Smooth muscle cell (in vitro differentiated cells): ENCODE data around the gene RUNX1. TPM values are rescaled to one million over a fixed set of nuclear protein-coding genes. Genes with fewer than 3 reads are reported as not detected.
A peak's percentile ranks its signal among the peaks of the same experiment; 100 is the strongest.

Experiments
- DNase-seq: peaks from one replicate; lab custom pipeline; 2025; ENCODE audit not compliant: unreplicated experiment; lab: John Stamatoyannopoulos, UW
- H2AFZ ChIP-seq: fragments of 200-600 bp; sonication (generic); 2 replicates; pipeline ENCODE4 v1.6.0; 2016; ENCODE audit warnings: antibody characterized with exemption, low read depth, mild to moderate bottlenecking
- H3F3A ChIP-seq: fragments of 200-600 bp; sonication (generic); 2 replicates; pipeline ENCODE4 v1.6.0; 2017; ENCODE audit warnings: antibody characterized with exemption, low read depth
- H3K27ac ChIP-seq: fragments of 200-600 bp; sonication (generic); 2 replicates; pipeline ENCODE4 v1.5.1; 2016; ENCODE audit warnings: low read depth, mild to moderate bottlenecking
- H3K27me3 ChIP-seq: fragments of 200-600 bp; sonication (generic); 2 replicates; pipeline ENCODE4 v1.6.1; 2016; ENCODE audit warnings: low read depth, mild to moderate bottlenecking
- H3K36me3 ChIP-seq: fragments of 200-600 bp; sonication (generic); 2 replicates; pipeline ENCODE4 v1.5.1; 2016; ENCODE audit warnings: low read depth
- H3K4me1 ChIP-seq: fragments of 200-600 bp; sonication (generic); 2 replicates; pipeline ENCODE4 v1.5.1; 2016; ENCODE audit warnings: low read depth
- H3K4me2 ChIP-seq: fragments of 200-600 bp; sonication (generic); 2 replicates; pipeline ENCODE4 v1.6.0; 2016; ENCODE audit warnings: mild to moderate bottlenecking
- H3K4me3 ChIP-seq: fragments of 200-600 bp; sonication (generic); 2 replicates; pipeline ENCODE4 v1.5.1; 2016; ENCODE audit warnings: mild to moderate bottlenecking
- H3K79me2 ChIP-seq: fragments of 200-600 bp; sonication (generic); 2 replicates; pipeline ENCODE4 v1.6.0; 2016; ENCODE audit warnings: low read depth, mild to moderate bottlenecking
- H3K9ac ChIP-seq: fragments of 200-600 bp; sonication (generic); 2 replicates; pipeline ENCODE4 v1.6.0; 2016; ENCODE audit warnings: low read depth
- H3K9me3 ChIP-seq: fragments of 200-600 bp; sonication (generic); replicated peaks from 2 replicates; pipeline ENCODE4 v1.5.1; 2016; ENCODE audit warnings: low read depth
- H4K20me1 ChIP-seq: fragments of 200-600 bp; sonication (generic); 2 replicates; pipeline ENCODE4 v1.6.0; 2016; ENCODE audit warnings: low read depth
- WGBS: methylation state at CpG from one replicate; pipeline ENCODE4 v1.1.7; 2016; ENCODE audit warnings: low lambda C conversion rate; 5-methylcytosine and 5-hydroxymethylcytosine counted together
- polyA plus RNA-seq: library from polyadenylated mRNA; unstranded; fragments of >200 nt; fragmentation: Nextera tagmentation; extraction: Ambion mirVana; gene quantifications from 2 replicates; pipeline ENCODE4 v1.2.1, GENCODE V29; 2016
- total RNA-seq: library from RNA; depleted of rRNA; stranded (reverse); fragments of >200 nt; gene quantifications from 2 replicates; pipeline ENCODE4 v1.2.3, GENCODE V29; 2014
- TF ChIP-seq, protein P1 (sequence below): fragments of 200-600 bp; sonication (generic); IDR thresholded peaks from 2 replicates; pipeline ENCODE4 v1.5.1; 2017; ENCODE audit warnings: borderline replicate concordance, mild to moderate bottlenecking, antibody characterized with exemption; ENCODE audit not compliant: insufficient read depth, poor library complexity, severe bottlenecking

RUNX1 gene
- total and polyA plus RNA-seq, 2 experiments from 2014 or later, result 33.4 to 97.6 TPM

- 64% methylated on average over 12 of the region's 12 CpGs for WGBS
These were observed 204.8 kb downstream of the RUNX1 start for GRCh38 chr21:34844013-34844923.

GRCh38 chr21:34843562-34843961 is 205.5 kb downstream of the RUNX1 start:
- Histone ChIP-seq H3K27ac (peak overlapping the region; percentile 92), H3F3A (peaks cover 82% of the 10 kb centered on the region), H3K79me2 (peaks cover 76% of the 10 kb centered on the region), H2AFZ (no peak overlapping the region), H3K36me3 (peaks cover 2% of the 10 kb centered on the region), H3K4me1 (peaks cover 34% of the 10 kb centered on the region), H3K9me3 (no peaks in the 10 kb centered on the region), H3K9ac (no peak overlapping the region), H3K4me3 (no peak overlapping the region), H3K4me2 (peak overlapping the region; percentile 21), H4K20me1 (peaks cover 100% of the 10 kb centered on the region), H3K27me3 (no peaks in the 10 kb centered on the region)
- DNase-seq, result no peak
- WGBS, result 72% methylated on average over 9 of the region's 9 CpGs
- TF ChIP-seq, protein P1, sequence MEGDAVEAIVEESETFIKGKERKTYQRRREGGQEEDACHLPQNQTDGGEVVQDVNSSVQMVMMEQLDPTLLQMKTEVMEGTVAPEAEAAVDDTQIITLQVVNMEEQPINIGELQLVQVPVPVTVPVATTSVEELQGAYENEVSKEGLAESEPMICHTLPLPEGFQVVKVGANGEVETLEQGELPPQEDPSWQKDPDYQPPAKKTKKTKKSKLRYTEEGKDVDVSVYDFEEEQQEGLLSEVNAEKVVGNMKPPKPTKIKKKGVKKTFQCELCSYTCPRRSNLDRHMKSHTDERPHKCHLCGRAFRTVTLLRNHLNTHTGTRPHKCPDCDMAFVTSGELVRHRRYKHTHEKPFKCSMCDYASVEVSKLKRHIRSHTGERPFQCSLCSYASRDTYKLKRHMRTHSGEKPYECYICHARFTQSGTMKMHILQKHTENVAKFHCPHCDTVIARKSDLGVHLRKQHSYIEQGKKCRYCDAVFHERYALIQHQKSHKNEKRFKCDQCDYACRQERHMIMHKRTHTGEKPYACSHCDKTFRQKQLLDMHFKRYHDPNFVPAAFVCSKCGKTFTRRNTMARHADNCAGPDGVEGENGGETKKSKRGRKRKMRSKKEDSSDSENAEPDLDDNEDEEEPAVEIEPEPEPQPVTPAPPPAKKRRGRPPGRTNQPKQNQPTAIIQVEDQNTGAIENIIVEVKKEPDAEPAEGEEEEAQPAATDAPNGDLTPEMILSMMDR, result no peak

More at GRCh38 chr21:34844013-34844923, 204.8 kb downstream of the RUNX1 start:
- Histone ChIP-seq H3K79me2 (peaks cover 79% of the 10 kb centered on the region), H4K20me1 (peaks cover 98% of the 10 kb centered on the region), H2AFZ (no peak overlapping the region), H3K4me2 (peak overlapping the region; percentile 73), H3K36me3 (peaks cover 6% of the 10 kb centered on the region), H3K4me1 (peaks cover 34% of the 10 kb centered on the region), H3F3A (peaks cover 78% of the 10 kb centered on the region), H3K9me3 (no peaks in the 10 kb centered on the region), H3K4me3 (no peak overlapping the region), H3K27me3 (no peaks in the 10 kb centered on the region), H3K9ac (peak overlapping the region; percentile 55), H3K27ac (peak overlapping the region; percentile 92)
- TF ChIP-seq, protein P1, result no peak
- DNase-seq, result no peak

DNA sequence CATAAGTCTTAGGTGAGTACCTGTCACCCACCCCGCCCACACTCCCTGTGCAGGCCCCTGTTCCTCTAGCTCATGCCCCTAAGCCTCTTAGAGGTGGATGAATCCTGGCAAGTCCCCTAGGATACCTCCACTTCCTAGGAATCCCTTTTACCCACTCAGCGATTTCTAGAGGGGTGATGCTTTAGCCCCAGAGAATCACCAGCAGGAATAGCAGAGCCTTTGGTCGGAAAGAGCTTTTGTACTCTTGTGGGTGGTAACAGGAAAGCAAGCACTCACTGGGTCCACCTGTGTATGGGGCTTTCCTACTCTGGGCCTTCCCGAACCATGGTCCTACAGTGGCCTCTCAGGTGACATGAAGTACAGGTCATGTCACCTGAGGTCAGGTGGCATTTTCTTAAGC is 207.9 kb downstream of the RUNX1 start:
- Histone ChIP-seq H3F3A (peaks cover 86% of the 10 kb centered on the region), H3K27me3 (no peaks in the 10 kb centered on the region), H4K20me1 (peaks cover 99% of the 10 kb centered on the region), H3K36me3 (peaks cover 2% of the 10 kb centered on the region), H3K4me3 (no peak overlapping the region), H3K27ac (peak overlapping the region; percentile 99), H3K9me3 (no peaks in the 10 kb centered on the region), H3K9ac (no peak overlapping the region), H3K79me2 (peaks cover 58% of the 10 kb centered on the region), H3K4me2 (no peak overlapping the region), H2AFZ (no peak overlapping the region), H3K4me1 (peaks cover 45% of the 10 kb centered on the region)
- WGBS, result 97% methylated on average over 4 of the region's 4 CpGs
- no peak for DNase-seq
- TF ChIP-seq, protein P1, result no peak
